SK-N-MC (cell line): ENCODE results near the gene HOXD9.

Experiments used
- DNase-seq: peaks from one replicate; pipeline ENCODE4 v3.0.0-alpha.2; 2011; ENCODE audit warnings: low read depth, low spot score
- H3K27ac ChIP-seq: fragments of 200-600 bp; sonication (generic); 2 replicates; pipeline ENCODE4 v1.5.1; 2016; ENCODE audit warnings: mixed run types
- H3K36me3 ChIP-seq: fragments of 200-600 bp; sonication (generic); 2 replicates; pipeline ENCODE4 v1.6.1; 2017; ENCODE audit warnings: antibody characterized with exemption, low read length, mixed read lengths; ENCODE audit not compliant: insufficient read depth
- H3K4me3 ChIP-seq: fragments of 200-600 bp; sonication (generic); 2 replicates; pipeline ENCODE4 v1.5.1; 2016
- H3K9ac ChIP-seq: fragments of 200-600 bp; sonication (generic); 2 replicates; pipeline ENCODE4 v1.8.0; 2017; ENCODE audit warnings: mixed run types, mixed read lengths; ENCODE audit not compliant: insufficient read length
- H3K9me3 ChIP-seq: fragments of 200-600 bp; sonication (generic); 2 replicates; pipeline ENCODE4 v1.6.1; 2017; ENCODE audit warnings: low read depth, mild to moderate bottlenecking, antibody characterized with exemption, low read length, moderate library complexity, mixed read lengths
- EZH2 ChIP-seq: fragments of 200-600 bp; sonication (generic); IDR thresholded peaks from one replicate; pipeline ENCODE4 v1.6.1; 2017; ENCODE audit warnings: antibody characterized with exemption
- FOXP2 ChIP-seq: optimal IDR thresholded peaks from 2 replicates; pipeline ENCODE3; 2011; ENCODE audit warnings: mild to moderate bottlenecking, moderate library complexity; ENCODE audit not compliant: insufficient read depth; ENCODE audit errors: extremely low read length, control extremely low read depth
- POLR2AphosphoS5 ChIP-seq: IDR thresholded peaks from 2 replicates; pipeline ENCODE4 v1.6.1; 2012; ENCODE audit warnings: mild to moderate bottlenecking, low read depth, low read length, borderline replicate concordance

The HOXD9 gene

DNA sequence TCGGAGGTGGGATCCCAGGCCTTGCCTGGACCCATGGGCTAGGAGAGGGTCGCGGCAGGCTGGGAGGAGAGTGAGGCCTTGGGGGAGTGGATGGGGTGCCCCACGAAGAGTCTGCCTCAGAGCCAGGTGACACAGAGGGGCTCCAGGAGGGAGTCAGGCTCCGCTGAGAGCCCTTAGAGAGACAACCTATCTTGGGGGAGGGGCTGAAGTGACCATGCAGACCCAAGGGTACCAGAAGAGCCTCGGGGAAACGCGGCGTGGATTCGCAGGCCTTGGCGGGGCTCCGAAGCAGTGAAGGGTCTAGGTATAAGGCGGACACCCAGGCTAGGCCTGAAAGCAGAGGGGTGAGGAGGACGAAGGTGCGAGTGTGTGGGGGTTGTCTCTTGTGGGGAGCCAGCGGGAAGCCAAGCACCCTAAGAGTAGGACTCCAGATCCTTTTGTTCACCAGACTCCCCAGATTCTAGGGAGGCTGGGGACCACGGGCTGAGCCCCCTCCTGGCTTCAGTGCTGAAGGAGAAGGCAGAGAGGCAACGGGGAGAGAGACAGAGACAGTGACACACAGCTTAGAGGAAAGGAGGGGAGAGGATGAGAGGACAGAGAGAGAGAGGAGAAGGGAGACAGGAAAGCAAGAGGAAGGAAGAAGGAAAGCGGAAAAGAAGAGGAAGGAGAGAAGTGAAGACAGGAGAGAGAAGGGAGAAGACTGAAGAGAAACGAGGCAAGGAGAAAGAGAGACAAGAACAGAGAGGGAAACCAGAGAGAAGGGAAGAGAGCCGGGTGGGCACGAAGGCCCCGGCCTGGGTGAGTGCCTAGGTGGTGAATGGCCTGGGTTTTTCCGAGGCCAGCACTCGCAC, 16.6 kb upstream of the HOXD9 start:
- H3K9ac ChIP-seq, result peak overlapping the region; percentile 89
- no peak for DNase-seq
- H3K27ac ChIP-seq, result peak overlapping the region; percentile 96
- H3K9me3 ChIP-seq, result no peaks in the 10 kb centered on the region
- TF ChIP-seq EZH2, result no peak
- no peak for TF ChIP-seq POLR2AphosphoS5
- no peak for TF ChIP-seq FOXP2
- H3K4me3 ChIP-seq, result peak overlapping the region; percentile 96
- H3K36me3 ChIP-seq, result peaks cover 22% of the 10 kb centered on the region

GRCh38 chr2:176106581-176107539, 15.7 kb upstream of the HOXD9 start, which contains the start of gene HOXD11:
HOXD11 (plus strand) TSS chr2:176107280; CDS start chr2:176107356, 76 bp downstream.
- H3K9me3 ChIP-seq, result no peaks in the 10 kb centered on the region
- H3K4me3 ChIP-seq, result peak within 1 kb of the TSS; percentile 96
- TF ChIP-seq POLR2AphosphoS5 (peak; percentile 55), EZH2 (no peak)

DNA sequence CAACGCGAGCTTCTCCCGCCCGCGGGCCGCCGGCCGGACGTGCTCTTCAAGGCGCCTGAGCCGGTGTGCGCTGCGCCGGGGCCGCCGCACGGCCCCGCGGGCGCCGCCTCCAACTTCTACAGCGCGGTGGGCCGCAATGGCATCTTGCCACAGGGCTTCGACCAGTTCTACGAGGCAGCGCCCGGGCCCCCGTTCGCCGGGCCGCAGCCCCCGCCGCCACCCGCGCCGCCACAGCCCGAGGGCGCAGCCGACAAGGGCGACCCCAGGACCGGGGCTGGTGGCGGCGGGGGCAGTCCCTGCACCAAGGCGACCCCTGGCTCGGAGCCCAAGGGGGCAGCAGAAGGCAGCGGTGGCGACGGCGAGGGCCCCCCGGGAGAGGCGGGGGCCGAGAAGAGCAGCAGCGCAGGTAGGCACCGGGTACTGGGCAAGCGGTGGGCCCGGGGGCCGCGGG, 14.8 kb upstream of the HOXD9 start:
- no peak for TF ChIP-seq EZH2
- no peak for TF ChIP-seq FOXP2
- no peak for TF ChIP-seq POLR2AphosphoS5
- Histone ChIP-seq H3K4me3 (peak overlapping the region; percentile 81), H3K27ac (no peak overlapping the region), H3K9ac (peak overlapping the region; percentile 70), H3K9me3 (no peaks in the 10 kb centered on the region), H3K36me3 (peaks cover 40% of the 10 kb centered on the region)
- no peak for DNase-seq

More at GRCh38 chr2:176106581-176107539, 15.7 kb upstream of the HOXD9 start, which contains the start of gene HOXD11:
- peak within 1 kb of the TSS; percentile 96 for H3K27ac ChIP-seq
- DNase-seq, result no peak
- peaks cover 31% of the 10 kb centered on the region for H3K36me3 ChIP-seq
- H3K9ac ChIP-seq, result peak within 1 kb of the TSS; percentile 89

DNA sequence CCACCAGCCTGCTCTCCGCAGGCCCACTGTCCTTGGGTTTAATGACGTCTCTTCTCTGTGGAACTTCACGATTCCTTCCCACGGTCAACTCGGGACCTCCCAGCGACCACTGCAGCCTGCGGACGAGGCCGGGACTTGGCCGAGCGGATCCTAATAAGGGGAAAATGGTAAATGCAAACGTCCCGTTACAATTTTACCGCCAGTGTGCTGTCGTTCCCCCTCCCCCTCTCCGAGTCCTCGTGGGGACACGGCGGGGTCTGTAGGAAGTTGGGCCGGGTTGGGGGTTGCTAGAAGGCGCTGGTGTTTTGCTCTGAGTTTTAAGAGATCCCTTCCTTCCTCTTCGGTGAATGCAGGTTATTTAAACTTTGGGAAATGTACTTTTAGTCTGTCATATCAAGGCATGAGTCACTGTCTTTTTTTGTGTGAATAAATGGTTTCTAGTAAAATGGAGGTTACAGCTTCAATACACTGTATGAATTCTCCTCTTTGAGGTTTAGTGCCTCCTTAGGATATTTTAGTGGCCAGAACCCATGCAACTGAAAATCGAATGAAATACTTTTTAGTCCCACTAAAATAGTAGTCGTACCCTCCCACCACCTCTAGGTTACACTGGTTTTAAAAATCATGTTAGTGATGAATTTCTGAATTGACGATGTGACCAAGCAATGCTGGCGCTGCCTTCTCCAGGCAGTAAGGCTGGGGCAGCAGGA, 13.2 kb upstream of the HOXD9 start:
- H3K9ac ChIP-seq, result peak overlapping the region; percentile 55
- no peaks in the 10 kb centered on the region for H3K9me3 ChIP-seq
- H3K27ac ChIP-seq, result peak overlapping the region; percentile 46; the same call in 1 of the 2 replicates
- H3K36me3 ChIP-seq, result peaks cover 56% of the 10 kb centered on the region
- TF ChIP-seq FOXP2, result no peak
- no peak for TF ChIP-seq POLR2AphosphoS5
- no peak for TF ChIP-seq EZH2
- DNase-seq, result no peak
- H3K4me3 ChIP-seq, result peak overlapping the region; percentile 81

DNA sequence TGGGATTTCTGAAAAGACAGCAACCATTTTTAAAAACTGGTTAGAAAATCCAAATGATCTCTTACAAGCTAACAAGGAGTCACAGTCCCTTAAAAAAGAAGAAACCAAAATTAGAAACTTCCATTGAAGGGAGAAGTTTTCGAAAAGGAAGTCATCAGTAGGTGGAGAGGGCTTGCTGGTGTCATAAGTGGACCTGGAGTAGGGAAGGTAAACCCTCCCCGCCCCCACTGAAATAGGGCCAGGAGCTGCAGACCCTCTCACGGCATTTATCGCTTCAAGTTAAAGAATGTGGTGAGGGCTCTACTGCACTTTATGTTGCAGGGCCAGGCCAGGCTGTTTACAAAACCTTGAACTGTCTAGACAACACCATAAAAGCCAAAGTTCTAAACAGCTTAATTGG, 12.6 kb upstream of the HOXD9 start:
- Histone ChIP-seq H3K9ac (peak overlapping the region; percentile 55), H3K36me3 (peaks cover 62% of the 10 kb centered on the region), H3K4me3 (peak overlapping the region; percentile 81), H3K27ac (peak overlapping the region; percentile 0; the same call in 1 of the 2 replicates), H3K9me3 (no peaks in the 10 kb centered on the region)
- DNase-seq, result no peak
- TF ChIP-seq EZH2 (no peak), POLR2AphosphoS5 (no peak), FOXP2 (no peak)

DNA sequence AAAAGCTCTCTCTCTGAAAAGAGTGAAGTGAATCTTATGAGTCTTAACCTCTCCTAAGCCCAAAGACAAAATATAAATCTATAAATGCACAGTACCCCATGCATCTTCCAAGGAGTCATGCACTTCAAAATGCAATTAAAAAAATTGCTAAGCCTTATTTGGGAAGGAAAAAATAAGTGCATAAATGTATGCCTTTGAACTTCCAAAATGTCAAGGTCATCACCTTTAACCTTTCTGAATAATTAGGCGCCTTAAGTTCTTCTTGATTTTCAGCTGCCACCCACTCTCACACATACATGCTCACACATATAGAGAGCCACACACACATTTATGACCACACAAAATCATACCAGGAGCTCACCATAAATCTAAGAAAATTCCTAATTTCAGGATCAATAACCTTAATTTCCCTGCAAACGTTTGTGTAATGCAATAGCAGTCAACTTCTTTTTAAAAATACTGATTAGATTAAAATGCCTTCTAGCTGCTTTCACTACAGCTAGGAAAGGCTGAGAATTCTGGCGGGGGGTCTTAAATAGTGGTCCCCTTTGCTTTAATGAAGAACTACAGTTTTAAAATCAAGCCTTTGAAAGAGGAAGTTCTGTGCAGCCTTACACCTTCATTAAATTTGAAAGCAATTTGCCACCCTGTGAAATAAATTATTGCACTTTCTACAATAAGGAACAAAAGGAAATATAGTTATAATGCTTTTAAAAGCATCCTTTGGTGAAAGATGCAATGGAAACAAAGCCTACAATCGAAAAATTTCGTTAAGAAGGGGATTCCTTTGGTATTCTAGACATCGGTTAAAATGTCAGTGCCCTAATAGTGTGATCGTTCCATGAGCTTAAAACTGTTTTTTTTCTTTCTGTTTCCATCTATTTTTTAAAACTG, 11.9 kb upstream of the HOXD9 start:
- peak overlapping the region; percentile 81 for H3K4me3 ChIP-seq
- TF ChIP-seq FOXP2, result no peak
- TF ChIP-seq POLR2AphosphoS5, result no peak
- no peak for TF ChIP-seq EZH2
- no peak for DNase-seq

DNA sequence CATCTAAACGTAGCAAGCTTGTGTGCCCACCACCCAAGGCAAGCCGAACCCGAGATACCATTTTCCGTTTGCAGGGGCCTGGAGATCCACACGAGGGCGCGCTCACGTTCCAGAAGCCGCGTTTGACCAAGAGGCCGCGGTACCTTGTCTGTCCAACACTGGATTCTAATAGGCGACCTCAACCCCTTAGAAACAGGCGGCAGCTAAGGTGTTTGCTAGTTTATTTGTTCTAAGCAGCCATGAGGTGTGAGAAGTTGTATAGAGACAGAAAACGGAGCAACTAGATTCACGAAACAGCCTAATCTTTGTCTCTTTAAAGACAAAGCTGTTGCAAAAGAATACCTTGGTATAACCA, 11.2 kb upstream of the HOXD9 start:
- Histone ChIP-seq H3K9ac (no peak overlapping the region), H3K4me3 (no peak overlapping the region; the same call in 1 of the 2 replicates), H3K9me3 (no peaks in the 10 kb centered on the region), H3K36me3 (peaks cover 69% of the 10 kb centered on the region), H3K27ac (no peak overlapping the region)
- no peak for DNase-seq
- TF ChIP-seq FOXP2, result no peak

More for the DNA sequence above, 11.9 kb upstream of the HOXD9 start:
- Histone ChIP-seq H3K9me3 (no peaks in the 10 kb centered on the region), H3K27ac (peak overlapping the region; percentile 0; the same call in 1 of the 2 replicates), H3K36me3 (peaks cover 62% of the 10 kb centered on the region), H3K9ac (no peak overlapping the region)
